Measurements from ENCODE around the gene TAF1D. TPM values are rescaled to one million over a fixed set of nuclear protein-coding genes. Genes with fewer than 3 reads are reported as not detected.
"Not testable (repeated sequence)": the region's sequence is repeated elsewhere in the genome, so short reads cannot be mapped to it uniquely, and the experiment has no call there.

TAF1D gene
- total RNA-seq, 1 donor from 2014 or later = 142 TPM

GRCh38 chr11:93775289-93775688, 34.0 kb upstream of the TAF1D start:
- H3K4me3 ChIP-seq (ENCODE audit: low read depth, low read length) = no peak overlapping the region
- TF ChIP-seq, protein P1, sequence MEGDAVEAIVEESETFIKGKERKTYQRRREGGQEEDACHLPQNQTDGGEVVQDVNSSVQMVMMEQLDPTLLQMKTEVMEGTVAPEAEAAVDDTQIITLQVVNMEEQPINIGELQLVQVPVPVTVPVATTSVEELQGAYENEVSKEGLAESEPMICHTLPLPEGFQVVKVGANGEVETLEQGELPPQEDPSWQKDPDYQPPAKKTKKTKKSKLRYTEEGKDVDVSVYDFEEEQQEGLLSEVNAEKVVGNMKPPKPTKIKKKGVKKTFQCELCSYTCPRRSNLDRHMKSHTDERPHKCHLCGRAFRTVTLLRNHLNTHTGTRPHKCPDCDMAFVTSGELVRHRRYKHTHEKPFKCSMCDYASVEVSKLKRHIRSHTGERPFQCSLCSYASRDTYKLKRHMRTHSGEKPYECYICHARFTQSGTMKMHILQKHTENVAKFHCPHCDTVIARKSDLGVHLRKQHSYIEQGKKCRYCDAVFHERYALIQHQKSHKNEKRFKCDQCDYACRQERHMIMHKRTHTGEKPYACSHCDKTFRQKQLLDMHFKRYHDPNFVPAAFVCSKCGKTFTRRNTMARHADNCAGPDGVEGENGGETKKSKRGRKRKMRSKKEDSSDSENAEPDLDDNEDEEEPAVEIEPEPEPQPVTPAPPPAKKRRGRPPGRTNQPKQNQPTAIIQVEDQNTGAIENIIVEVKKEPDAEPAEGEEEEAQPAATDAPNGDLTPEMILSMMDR (IDR thresholded peaks at IDR 0.05; ENCODE audit: insufficient read depth, low read length, poor library complexity, severe bottlenecking) = peak; percentile 10
- H3K27me3 ChIP-seq (ENCODE audit: control insufficient read depth, insufficient read depth, low read length) = no peaks in the 10 kb centered on the region
- DNase-seq (ENCODE audit: low read depth) = no peak
- H3K36me3 ChIP-seq (ENCODE audit: control insufficient read depth, insufficient read depth, low read length) = no peaks in the 10 kb centered on the region

- not testable (repeated sequence) for DNase-seq (ENCODE audit: low read depth); H3K4me3 ChIP-seq (ENCODE audit: low read depth, low read length); H3K36me3 ChIP-seq (ENCODE audit: control insufficient read depth, insufficient read depth, low read length); H3K27me3 ChIP-seq (ENCODE audit: control insufficient read depth, insufficient read depth, low read length)
These were observed 33.3 kb upstream of the TAF1D start for GRCh38 chr11:93774560-93774959.

DNA sequence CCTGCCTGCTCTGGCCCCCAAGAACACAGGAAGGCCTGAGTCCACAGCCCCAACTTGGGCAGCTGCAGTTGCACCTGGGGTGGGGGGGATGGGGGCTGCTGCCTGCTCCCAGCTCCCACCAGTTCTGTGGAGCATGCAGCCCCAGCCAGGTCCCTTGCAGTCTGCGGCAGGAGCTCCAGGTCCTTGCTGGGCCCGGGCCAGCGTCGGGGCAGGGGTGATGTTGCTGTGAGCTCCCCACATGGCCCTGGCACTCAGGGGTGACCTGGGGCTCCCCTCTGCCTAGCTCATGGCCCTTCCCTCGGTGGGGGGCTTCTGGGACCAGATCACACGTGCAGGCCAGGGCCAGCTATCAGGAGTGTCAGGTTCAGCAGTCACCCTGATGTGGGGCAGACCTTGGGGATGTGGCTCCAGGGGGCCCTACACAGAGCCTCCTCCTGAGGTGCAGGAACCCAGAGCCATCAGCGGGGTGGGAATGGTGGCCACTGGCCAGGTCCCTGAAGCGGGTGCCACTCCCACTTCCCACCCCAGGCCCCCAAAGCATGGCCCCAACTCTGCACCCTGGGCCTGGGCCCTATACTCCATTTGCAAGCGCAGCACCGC, 32.4 kb upstream of the TAF1D start:
- no peak overlapping the region for H3K4me3 ChIP-seq (ENCODE audit: low read depth, low read length)
- no peaks in the 10 kb centered on the region for H3K36me3 ChIP-seq (ENCODE audit: control insufficient read depth, insufficient read depth, low read length)
- TF ChIP-seq, protein P1 (IDR thresholded peaks at IDR 0.05; ENCODE audit: insufficient read depth, low read length, poor library complexity, severe bottlenecking) = no peak

DNA sequence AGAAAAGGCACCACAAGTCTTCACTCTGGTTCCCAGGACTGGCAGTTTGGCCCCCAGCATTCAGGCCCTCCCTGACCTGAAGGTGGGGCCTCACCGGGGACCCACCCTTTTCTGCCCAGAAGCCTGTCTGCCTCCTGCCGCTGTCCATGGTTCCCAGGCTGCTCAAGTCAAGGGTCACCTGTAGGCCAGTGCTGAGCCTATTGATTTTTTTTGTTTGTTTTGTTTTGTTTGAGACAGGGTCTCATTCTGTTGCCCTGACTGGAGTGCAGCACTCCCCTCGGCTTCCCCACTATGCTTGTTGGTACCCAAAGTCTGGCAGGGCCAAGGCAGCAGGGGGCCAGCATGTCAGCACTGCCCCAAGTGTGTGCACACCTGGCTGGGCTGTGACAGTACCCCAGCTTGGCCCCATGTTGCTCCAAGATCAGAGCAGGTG, 31.8 kb upstream of the TAF1D start:
- no peaks in the 10 kb centered on the region for H3K27me3 ChIP-seq (ENCODE audit: control insufficient read depth, insufficient read depth, low read length)
- TF ChIP-seq, protein P1 (IDR thresholded peaks at IDR 0.05; ENCODE audit: insufficient read depth, low read length, poor library complexity, severe bottlenecking) = no peak
- H3K4me3 ChIP-seq (ENCODE audit: low read depth, low read length) = no peak overlapping the region
- DNase-seq (ENCODE audit: low read depth) = no peak
- no peaks in the 10 kb centered on the region for H3K36me3 ChIP-seq (ENCODE audit: control insufficient read depth, insufficient read depth, low read length)

More for the DNA sequence above, 32.4 kb upstream of the TAF1D start:
- DNase-seq (ENCODE audit: low read depth) = no peak
- H3K27me3 ChIP-seq (ENCODE audit: control insufficient read depth, insufficient read depth, low read length) = no peaks in the 10 kb centered on the region

- no peak for DNase-seq (ENCODE audit: low read depth)
- Histone ChIP-seq H3K27me3 (ENCODE audit: control insufficient read depth, insufficient read depth, low read length) (no peaks in the 10 kb centered on the region), H3K4me3 (ENCODE audit: low read depth, low read length) (no peak overlapping the region), H3K36me3 (ENCODE audit: control insufficient read depth, insufficient read depth, low read length) (no peaks in the 10 kb centered on the region)
- TF ChIP-seq, protein P1 (IDR thresholded peaks at IDR 0.05; ENCODE audit: insufficient read depth, low read length, poor library complexity, severe bottlenecking) = no peak
These were observed 30.8 kb upstream of the TAF1D start for GRCh38 chr11:93772123-93772522.

- no peak for DNase-seq (ENCODE audit: low read depth)
- no peaks in the 10 kb centered on the region for H3K36me3 ChIP-seq (ENCODE audit: control insufficient read depth, insufficient read depth, low read length)
- TF ChIP-seq, protein P1 (IDR thresholded peaks at IDR 0.05; ENCODE audit: insufficient read depth, low read length, poor library complexity, severe bottlenecking) = no peak
- H3K27me3 ChIP-seq (ENCODE audit: control insufficient read depth, insufficient read depth, low read length) = no peaks in the 10 kb centered on the region
- no peak overlapping the region for H3K4me3 ChIP-seq (ENCODE audit: low read depth, low read length)
These were observed 28.9 kb upstream of the TAF1D start for GRCh38 chr11:93770160-93770559.
